HG03520 (cell line): ENCODE results near the gene WBP2.
A peak's percentile ranks its signal among the peaks of the same experiment; 100 is the strongest.

Experiments used
- ATAC-seq: cut with Tn5 transposase; IDR thresholded peaks from one replicate; pipeline ENCODE4 v1.9.1; 2021; ENCODE audit warnings: mild to moderate bottlenecking, moderate library complexity; ENCODE audit not compliant: unreplicated experiment

The WBP2 gene

DNA sequence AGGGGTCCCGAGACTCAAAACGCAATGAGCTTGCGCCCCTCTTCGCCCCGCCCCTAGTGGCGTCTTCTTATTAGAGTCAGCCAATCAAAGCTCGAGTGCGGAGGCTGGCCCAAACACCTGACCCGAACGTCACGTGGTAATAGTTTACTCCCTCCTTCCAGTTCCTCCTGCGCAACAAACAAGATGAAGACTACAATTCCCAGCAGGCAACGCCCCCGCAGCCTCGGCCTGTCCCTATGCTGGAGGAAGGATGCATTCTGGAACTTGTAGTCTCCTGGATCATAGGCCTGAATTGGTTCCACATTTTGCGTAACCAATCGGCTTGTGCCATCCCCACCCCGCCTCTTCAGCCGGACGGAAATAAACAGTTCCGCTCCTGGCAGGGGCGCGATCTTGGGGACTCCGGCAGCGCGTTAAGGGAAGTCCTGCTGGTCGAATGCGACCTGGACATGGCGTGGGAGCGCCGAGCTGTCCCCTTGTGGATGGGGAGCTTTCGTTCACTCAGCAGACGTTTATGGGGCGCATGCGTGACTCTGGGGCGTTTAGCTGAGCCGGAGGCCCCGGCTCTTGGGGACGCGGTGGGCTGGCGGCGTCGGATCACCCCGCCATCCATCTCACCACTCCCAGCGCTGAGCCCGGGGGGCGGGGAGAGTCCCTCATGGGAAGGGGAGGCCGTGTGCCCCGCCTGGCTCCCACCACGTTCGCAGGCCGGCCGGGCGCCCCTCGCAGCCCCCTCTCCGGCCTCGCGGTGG lies at the start of gene WBP2:
TSS of gene WBP2 (minus strand) at position 26 of the 752 bp plus-strand sequence. CDS start 38 bp downstream, outside the sequence.
- ATAC-seq = peak; percentile 79

DNA sequence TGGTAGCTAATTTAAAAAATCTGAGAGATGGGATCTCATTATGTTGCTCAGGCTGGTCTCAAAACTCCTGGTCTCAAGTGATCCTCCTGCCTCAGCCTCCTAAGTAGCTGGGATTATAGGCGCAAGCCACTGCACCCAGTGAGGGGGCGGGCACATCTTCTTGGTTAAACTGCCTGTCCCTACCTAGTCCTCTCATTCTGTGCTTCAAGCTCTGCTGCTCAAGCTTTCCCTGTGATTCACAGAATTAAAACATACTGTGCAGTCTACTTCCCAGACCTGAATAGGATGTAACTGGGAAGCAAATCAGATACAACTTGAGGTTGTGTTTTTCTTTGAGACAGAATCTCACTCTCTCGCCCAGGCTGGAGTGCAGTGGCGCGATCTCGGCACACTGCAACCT lies 47.3 kb upstream of the WBP2 start:
- ATAC-seq = no peak

GRCh38 chr17:75901727-75902126 lies 46.6 kb upstream of the WBP2 start:
- ATAC-seq = no peak

DNA sequence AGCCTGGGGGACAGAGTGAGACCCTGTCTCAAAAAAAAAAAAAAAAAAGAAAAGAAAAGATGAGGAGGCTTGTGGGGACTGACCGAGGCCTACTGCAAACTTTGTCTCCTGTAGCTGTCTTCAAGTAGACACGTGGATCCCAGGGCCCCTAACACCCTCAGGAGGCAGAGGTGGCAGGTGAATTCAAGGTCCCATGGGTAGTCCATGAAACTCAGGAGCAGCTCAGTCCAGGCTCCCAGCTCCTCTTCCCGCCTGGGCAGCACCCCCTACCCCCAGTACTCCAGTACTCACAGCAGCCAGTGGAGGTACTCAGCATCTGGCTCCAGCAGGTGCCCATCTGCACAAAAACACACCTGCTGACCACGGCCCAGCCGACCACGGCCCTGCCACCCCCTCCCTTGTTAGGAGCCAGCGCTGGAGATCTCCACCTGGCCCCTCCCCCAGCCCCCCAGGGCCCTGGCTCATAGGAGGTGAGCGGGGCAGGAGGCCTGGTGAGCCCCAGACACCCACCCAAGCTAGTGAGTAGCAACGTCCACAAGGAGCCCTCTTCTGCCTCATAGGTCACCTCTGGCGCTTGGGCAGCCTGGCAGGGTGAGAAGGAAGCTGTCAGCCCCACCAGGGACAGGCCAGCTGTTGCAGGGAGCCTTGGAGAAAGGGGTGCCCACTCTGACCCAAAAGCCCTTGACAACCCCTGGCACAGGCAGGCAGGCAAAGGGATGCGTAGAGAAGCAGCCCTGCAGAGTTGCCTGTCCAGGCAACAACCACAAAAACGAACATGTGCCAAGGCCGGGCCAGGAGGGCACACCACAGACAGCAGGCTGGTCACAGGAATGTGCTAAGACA lies 45.8 kb upstream of the WBP2 start:
- ATAC-seq = no peak

DNA sequence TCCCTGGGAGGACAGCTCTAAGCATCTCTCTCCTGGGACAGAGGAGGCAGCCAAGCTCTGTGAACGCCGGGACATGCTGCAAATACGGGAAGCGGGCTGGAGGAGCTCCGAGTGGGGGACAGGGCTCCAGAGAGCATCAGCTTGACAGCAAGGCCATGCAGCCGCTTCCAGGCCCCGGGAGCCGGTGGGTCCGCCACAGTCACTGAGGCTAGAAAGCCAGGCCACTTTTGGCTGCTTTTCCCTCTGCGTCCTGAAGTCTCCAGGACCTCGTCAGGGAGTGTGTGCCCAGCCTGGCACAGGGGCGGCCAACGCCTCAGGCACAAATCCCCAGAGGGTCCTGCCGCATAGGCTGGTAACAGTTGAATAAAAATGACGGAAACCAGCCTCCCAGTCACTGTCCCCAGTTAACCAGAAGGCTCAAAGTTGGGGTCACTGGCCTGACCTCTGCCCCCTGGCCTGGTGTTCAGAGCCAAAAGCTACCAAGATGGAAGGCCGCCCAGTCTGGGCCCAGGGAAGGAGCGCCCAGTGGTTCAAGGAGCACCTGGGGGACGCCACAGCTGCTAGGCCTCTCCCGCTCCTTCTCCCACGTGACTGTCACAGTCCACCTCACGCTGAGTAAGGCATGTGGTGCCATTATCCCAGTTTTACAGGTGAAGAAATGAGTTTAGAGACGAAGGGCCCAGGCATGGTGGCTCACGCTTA lies 44.8 kb upstream of the WBP2 start:
- no peak for ATAC-seq

DNA sequence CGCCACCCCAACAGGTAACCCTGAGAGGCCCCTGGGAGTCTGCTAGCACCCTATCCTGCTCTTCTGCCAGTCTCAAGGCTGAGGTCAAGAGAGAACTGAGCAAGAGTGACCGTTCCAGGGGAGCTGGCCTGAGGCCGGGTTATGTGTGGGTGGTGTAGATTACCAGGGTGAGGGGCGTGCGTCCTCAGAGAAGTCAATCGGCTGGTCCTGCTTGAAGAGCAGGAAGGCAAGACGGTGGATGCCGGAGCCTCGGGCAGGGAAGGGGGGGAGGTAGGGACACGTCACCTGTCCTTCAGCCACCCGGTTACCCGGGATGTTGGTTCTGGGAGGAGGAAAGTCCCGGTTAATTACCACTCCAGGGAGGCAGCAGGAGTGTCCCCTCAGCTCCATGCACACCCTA lies 44.2 kb upstream of the WBP2 start:
- no peak for ATAC-seq

- no peak for ATAC-seq
These were observed 43.7 kb upstream of the WBP2 start for GRCh38 chr17:75898791-75899190.

DNA sequence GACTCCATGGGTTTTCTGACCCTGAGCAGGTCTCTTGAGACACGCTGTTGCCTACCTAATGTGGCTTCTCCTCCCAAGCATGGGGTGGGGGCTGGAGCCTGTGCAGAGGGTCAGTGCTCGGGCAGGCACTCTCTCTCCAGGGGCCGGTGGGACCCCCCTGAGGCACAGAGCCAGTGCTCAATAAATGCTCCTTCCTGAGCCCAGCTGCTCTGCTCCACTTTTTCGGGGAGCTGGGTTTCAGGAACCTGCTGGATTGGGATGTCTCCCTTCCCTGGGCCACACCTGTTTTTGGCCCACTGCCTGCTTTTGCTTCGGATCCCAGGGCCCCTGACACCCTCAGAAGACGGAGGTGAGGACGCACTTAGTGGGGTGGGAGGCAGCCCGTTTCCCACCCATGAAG lies 42.9 kb upstream of the WBP2 start:
- ATAC-seq = no peak

DNA sequence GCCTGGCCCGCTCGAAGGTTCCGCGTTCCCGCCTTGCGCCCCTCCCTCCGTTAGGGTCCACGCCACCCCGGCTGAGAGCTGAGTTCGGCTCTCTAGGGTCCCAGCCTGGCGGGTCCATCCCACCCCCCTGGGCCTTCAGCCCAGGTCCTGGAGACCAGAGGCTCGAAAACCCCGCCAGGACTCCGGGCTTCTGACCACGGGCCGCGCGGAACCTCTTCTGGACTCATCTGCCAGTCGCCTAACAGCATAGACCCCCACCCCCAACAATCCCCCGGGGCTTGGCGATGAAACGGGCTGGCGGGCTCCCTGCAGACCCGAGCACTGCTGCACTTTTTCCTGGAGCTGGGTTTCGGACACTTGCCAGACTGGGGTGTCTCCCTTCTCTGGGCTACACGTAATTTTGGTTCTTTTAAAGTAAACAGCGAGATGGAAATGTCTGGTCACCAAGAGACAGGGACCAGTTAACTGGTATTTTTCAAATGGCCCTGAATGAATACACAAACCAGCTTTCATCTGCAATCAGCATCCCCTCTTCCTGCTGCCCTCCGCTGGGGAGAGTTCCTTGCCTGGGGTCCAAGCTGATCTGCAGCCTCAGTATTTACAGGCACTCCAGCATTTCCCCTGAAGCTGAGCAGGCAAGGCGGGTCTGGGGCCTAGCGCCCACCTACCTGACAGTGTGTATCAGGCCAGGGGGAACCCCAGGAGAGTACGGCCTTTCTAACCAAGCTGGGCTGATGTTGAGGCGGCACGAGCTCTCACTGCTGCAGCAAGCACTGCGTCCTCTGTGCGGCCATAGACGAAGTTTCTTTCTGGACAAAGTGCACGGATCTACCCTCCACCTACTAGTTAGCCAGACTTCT lies 42.3 kb upstream of the WBP2 start:
- ATAC-seq = peak; percentile 20

DNA sequence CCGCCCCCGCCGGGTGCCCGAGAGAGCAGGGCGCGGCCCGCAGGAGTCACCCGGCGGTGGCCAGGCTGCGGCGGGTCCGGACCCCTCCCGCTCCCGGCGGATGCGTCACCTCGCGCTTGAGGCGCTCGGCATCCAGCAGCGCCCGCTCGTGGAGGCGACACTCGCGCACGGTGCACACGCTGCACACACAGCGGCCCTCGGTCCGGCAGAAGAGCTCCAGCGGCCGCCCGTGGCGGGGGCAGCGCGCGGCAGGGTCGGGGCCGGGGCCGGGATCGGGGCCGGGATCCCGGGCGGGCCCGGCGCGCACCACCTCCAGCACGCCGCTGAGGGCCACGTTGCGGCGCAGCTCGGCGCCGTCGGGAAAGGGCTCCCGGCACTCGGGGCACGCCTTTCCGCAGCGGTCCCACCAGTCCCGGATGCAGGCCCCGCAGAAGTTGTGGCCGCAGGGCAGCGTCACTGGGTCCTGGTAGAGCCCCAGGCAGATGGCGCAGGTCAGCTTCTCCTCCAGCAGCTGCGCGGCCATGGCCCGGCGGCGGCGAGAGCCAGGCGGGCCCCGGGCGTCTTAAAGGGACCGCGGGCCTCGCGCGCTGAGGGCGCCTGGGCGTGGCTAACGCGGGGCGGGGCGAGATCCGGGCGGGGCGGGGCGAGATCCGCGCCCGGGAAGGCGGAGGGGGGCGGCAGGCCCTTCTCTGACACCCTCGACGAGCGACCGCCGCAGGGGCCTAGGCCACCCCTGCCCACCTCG lies 41.5 kb upstream of the WBP2 start, which contains the start of gene TRIM65:
TSS of gene TRIM65 (minus strand) at position 537 of the 745 bp plus-strand sequence. CDS start at position 523, 14 bp downstream.
- ATAC-seq = peak; percentile 41

DNA sequence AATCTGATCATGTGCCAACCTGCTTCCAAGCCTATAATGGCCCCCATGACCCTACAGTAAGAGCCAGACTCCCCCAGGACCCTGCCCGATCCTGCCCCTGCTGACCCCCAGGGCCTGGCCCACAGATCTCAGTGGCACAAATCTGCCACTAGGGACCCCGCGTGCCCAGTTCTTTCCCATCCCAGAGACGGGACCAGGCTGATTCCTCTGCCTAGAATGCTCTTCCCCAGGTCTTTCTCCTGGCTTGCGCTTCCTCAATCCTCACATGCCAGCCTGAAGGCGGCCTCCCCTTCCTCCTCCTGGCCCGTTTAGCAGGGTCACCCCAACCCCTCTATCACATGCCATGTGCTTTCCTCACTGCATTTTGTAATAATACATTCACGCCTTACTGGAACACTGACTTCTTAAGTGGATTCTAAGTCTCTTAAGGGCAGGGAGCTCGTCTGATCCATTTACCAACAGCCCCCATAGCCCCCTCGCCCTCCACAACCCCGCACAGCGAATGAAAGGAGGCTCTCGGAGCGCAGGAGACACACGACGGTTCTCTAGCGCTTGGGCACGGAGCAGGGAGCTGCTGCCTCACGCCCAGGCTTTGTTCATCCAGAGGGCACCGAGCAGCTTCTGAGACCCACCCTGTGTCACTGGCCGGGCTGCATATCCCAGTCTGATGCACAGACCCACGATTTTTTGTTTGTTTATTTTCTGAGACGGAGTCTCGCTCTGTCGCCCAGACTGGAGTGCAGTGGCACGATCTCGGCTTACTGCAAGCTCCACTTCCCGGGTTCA lies 40.4 kb upstream of the WBP2 start:
- no peak for ATAC-seq

DNA sequence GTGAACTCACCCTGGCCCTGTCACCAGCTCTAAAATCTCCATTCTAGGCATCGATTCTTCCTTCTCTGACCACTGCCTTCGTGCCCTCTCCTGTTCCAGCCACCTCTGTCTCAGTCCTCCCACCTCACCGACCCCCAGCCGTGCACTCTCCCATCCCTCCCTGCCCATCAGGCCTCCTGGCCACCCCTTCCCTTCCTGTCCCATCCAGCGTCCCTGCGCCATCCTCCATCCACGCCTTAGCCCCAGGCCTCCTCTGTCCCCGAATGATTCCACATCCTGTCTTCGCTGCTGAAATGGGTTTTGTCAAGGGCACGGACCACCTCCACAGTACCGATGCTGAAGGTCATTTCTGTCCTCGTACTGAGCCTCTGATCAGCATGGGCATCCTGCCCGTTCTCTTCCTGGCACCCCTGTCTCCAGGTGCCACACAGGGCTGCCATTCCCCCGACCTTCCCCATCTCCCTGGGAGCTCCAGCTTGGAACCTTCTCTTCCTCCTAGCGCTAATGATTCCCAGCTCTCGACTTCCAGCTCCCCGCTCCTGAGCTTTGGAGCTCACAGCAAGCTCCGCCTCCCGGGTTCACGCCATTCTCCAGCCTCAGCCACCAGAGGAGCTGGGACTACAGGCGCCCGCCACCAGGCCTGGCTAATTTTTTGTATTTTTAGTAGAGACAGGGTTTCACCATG lies 39.1 kb upstream of the WBP2 start:
- no peak for ATAC-seq

- ATAC-seq = no peak
These were observed 38.3 kb upstream of the WBP2 start for GRCh38 chr17:75893305-75894048.

DNA sequence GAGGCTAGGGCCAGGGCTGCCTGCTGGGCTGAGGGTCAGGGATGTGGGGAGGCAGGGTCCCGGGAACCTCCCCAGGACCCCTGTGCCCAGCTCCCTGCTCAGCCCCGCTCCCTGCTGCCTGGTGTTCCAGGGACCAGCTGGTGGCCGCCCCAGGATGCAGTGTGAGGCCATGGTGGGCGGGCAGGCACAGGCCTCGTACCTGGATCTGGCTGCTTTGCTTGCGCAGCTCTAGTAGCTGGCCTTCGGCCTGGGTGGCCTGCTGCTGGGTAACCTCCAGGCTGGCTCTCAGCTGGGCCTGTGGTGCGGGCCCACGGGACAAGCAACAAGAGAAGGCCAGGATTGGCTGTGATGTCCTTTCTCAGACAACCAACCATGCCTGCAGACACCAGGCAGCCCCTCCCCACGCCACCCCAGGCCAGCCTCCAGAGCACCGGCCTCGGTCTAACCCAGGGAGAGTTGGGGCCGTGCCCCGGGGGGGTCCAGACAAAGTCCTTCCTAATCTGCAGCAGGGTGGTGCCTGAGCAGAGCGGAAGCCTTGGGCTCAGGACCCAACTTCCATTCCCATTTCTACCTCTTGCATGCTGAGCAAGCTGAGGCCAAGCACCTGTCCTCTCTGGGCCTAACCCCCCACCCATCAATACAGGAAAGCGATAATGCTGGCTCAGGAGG lies 37.6 kb upstream of the WBP2 start:
- ATAC-seq = no peak

DNA sequence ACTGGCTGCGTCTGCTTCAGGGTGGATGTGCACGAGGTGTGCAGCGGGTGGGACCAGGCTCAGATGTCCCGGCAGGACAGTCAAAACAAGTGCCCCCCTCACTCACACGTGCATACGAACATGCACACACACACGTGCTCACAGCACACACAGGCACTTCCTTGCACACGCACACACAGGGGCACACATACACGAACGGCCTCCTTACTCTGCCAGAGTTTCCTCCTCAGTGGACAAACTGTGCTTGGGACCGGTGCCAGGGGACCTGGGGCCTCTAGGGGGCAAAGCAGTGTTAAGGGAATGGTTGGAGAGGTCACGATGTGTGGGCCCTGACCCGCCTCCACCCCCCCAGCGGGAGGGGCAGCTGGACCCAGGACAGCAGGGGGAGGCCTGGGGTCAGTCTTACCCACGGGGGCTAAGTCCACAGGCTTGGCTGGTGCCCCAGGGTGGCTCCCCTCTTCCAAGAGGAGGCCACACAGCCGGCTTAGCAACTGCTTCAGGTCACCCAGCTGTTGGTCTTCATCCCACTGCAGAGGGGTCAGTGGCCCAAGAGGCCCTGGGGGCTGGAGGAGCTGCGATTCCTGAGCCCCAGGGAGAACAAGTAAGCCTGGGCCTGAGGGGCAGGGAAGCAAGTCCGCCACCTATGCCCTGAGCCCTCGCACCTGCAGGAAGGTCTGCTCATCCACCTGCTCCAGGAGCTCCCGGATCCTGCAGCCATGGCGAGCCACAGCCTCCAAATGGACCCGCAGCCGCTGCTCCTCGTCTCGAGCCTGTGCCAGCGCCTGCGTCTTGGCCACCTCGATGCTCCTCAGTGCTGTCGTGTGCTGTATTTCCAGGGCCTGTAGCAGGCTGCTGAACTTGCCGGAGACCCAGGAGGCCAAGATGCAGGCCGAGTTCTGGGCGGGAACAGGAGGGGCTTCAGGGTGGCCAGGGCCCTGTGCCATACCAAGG lies 36.7 kb upstream of the WBP2 start:
- no peak for ATAC-seq

DNA sequence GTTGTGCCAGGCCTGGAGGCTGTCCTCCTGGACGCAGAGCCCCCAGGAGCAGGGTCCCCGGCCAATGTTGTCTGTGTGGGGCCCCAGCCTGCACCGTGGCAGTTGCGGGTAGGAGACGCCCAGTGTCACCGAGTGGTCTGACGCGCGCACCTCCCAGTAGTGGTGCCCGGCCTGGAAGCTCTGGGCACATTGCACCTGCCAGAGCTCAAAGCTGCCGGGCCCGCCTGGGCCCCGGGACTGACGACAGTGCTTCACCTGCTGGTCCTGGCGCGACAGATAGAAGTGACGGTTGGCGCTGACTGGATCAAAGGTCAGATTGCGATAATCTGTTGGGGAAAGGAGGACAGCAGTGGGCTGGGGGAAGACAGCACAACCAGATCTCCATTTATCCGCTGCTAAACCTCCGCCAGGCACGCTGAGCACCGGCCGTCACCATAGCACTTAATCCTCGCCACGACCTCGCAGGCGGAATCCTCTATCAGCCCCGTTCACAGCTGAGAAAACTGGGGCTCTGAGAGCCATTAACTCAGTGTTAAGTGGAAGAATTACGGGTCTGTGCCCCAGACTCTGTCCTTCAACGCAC lies 36.0 kb upstream of the WBP2 start:
- no peak for ATAC-seq
